ENCODE data around the gene SPATA21.
A peak's percentile ranks its signal among the peaks of the same experiment; 100 is the strongest.

Gene SPATA21

DNA sequence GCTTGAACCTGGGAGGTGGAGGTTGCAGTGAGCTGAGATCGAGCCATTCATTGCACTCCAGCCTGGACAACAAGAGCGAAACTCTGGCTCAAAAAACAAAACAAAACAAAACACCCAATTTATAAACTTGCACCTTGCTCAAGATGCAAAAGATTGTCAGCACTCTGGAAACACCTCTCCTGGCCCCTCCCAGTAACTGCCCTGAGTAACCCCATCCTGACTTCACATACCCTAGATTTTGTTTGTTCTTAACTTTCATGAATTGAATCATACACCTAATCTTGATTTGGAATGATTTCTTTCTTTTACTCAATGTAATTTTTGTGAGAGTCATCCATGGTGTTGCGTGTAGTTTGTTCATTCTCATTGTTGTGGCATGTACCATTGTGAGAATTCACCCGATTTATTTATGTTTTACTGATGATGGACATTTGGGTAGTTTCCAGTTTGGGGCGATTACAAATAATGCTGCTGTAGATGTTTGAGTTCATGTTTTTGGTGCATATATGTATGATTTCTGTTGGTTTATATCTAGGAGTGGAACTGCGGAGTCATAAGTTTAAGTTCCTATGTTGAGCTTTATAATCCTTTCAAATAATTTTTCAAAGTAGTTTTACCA is 13.7 kb upstream of the SPATA21 start:
- DNase-seq: no peak

DNA sequence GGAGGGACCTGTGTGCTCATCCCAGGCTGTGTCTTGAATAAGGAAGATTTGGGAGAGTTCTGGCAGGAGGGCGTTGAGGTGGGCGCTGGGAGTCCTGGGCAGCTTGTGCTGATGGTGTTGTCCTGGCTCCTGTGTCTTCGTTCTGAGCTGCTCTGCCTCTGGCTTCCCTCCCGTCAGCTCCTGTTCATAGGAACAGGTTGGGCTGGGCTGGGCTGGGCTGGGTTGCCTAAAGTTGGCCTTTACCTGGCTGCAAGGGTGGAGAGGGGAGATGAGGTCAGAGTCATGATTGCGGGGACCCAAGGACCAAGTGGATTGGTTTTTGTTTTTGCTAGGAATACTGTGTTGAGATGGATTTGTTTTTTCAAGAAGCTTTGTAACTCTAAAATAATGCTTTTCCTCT is 12.4 kb upstream of the SPATA21 start:
- DNase-seq: no peak

DNA sequence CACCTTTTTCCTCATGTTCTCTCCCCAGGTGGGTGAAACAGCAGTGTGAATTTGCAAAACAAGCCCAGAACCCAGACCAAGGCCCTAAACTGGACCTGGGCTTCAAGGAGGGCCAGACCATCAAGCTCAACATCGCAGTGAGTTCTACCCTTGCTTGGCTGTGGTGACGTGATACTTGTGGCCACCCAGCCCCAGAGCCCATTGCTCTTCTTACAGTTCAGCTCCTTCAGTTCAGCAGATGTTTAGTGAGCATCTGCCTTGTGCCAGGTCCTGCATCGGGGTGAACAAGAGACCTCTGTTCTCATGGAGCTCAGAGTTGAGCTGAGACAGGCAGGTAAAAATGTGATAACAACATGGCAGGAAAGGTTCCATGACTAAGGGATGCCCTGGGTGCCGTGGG is 11.8 kb upstream of the SPATA21 start:
- DNase-seq: no peak

DNA sequence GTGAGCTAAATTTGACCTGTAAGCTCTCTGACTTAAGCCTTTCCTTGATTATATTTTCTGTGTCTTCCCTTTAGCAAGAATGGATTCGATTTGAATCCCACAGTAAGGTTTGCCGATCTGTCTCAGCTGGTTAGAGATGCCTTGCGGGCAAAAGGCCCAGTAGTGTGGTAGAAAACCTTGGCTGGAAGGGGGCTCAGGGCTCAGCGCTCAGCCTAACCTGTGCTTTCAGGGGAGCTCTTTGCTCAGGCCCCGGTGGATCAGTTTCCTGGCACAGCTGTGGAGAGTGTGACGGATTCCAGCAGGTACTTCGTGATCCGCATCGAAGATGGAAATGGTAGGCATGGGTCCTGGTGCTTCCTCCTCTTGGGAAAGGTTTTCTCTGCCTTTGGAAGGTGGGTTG is 10.4 kb upstream of the SPATA21 start:
- no peak for DNase-seq

DNA sequence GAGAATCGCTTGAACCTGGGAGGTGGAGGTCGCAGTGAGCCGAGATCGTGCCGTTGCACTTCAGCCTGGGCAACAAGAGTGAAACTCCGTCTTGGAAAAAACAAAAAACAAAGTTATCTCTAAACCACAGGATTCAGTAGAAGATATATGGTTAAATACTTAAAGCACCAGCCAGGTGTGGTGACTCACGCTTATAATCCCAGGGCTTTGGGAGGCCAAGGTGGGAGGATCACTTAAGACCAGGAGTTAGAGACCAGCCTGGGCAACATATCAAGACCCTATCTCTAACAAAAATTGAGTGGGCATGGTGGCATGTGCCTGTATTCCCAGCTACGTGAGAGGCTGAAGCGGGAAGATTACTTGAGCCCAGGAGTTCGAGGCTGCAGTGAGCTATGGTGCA is 8.9 kb upstream of the SPATA21 start:
- no peak for DNase-seq

DNA sequence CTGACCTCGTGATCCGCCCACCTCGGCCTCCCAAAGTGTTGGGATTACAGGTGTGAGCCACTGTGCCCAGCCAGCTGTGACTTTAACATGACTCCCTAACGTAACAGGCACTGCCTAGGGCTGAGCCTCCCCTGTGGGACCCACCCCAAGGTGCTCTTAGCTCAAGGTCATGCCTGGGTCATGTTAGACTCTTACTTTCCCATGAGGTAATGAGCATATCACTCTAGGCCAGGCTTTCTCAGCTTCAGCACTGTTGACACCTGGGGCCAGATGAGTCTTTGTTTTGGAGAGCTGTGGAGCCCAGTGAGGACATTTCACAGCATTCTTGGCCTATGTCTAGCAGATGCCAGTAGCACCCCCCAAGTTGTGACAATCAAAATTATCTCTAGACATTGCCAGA is 7.8 kb upstream of the SPATA21 start:
- no peak for DNase-seq

DNA sequence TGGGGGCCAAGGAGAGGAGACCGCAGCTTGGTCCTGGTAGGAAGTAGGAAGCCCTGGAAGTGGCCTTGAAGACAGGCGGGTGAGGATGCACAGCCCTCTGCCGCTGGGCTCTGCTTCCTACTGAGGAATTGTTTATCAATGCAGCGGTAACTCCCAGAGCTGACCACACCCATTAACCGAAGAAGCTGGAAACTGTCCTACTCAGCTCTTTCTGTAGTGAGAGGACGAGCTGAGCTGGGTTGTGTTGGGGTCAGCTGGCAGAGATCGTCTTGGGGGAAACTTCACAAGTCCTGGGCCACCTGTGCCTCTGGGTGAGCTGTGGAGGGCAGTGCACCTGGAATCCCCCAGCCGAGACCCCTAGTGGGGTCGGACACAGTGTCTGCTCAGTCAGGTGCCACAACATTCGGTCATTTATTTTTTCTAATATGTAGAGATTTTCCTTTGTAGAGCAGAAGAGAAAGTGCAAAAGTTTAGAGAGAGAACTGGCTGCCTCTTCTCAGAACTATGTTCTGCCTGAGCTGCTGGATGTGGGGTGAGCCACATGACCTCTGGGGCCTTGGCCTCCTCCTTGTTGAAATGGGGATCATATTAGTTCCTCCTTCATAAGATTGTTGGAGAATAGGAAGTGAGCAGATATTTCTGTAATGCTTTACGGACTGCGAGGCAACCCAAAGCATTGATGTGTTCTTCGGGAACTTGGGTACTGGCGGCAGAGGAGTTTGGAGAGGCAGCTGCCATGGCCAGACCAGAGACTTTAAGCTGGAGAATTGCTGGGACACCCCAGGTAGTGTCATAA is 6.9 kb upstream of the SPATA21 start:
- no peak for DNase-seq

DNA sequence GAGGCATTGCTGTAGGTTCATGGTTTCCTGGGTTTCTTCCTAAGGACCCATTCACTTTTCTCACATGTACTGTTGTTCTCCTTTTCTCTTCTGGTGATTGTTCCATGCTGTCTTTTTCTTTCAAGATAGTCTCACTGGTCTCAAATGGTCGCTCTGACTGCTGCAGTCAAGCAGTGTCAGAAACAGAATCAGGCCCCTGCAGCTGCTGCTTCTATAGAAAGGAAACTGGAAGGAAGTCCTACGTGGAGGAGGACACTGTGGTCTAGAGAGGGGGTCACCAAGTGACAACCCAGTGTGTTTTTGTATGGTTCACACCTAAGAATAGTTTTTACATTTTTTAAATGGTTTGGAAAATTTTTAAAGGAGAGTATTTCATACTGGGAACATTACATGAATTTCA is 5.7 kb upstream of the SPATA21 start:
- no peak for DNase-seq

DNA sequence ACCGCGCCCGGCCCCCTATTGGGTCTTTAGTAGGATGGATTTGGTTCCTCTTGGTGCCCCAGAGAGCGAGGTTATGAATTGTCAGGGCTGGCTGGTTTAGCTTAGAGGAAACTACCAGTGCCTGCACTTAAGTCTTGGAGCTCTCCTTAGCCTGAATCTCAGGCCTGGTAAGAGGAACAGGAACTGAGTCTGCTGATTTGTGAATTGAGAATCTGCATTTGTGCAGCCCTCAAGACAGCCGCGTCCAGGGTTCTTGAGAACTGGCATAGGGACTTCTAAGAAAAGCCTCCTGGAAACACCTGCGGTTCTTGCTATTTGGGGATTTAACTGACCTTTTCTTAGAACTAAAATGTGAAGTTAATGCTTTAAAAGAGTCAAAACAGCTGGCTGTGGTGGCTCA is 5.0 kb upstream of the SPATA21 start:
- no peak for DNase-seq

DNA sequence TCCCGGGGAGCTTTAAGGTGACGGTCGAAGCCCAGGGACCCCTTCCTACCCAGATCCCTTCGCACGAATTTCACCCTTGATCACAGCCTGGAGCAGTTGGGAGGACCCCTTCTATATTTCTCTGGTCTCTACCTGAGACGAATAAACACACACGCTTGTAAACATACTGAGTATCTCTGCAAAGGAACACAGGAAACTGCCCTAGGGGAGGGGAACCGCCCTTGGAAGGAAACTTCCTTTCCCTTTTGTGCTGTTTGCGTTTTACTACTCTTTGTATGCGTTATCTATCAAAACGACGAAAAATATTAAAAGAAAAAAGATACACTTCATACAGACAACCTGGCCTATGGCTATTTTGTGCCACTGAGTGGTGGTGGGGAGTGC is 4.0 kb upstream of the SPATA21 start:
- no peak for DNase-seq

DNA sequence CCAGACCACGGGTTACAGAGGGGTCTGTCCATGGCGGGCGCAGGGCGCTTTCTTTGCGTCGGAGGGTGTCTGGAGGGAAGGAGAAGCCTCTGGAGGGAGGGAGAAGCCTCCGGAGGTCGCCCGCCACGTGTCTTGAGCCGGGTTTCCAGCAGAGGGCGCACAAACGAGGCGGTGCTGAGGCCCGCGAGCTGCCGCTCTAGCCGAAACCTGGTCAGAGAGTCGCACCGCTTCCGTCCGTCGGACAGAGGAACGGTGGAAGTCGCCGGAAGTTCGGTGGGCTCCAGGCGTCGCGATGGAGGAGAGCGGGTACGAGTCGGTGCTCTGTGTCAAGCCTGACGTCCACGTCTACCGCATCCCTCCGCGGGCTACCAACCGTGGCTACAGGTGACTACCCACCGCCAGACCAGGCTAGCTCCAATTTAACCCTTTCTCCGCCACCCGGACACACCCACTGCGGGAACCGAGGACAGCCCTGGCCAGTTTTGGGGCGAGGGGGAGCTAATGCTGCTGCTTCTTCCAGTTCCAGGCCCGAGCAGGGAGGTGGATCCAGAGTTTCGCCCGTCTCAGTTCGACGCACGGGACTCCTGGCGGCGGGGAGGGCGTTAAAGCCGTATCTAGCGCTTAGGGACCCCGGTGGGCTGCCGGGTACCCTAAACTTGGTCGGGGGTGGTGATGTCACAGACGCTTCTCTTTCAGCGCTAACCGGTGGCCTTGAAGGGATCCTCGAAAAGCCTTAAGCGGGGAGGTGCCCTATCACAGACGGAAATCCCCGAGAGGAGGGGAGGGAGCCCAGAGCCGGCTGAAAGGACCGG is 3.5 kb upstream of the SPATA21 start, which contains the start of gene NECAP2:
NECAP2 (plus strand) TSS at position 255 of the 812 bp plus-strand sequence; CDS start at position 293, 38 bp downstream.
- peak; percentile 94 for DNase-seq

DNA sequence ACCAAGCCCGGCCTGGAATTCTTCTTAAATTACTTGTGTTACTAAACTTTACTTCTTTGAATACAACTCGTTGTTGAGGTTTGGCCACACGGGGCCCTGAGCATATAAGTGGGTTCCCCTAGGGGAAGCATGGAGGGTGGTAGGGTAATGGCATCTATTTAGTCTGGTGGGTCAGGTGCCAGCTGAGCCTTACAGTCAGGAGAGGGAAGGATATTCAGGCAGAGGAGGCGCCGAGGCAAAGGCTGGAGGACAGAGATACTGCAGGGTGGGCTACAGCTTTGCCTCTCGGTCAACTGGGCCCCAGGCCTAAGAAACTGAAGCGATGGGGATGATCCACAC is 2.9 kb upstream of the SPATA21 start:
- no peak for DNase-seq

DNA sequence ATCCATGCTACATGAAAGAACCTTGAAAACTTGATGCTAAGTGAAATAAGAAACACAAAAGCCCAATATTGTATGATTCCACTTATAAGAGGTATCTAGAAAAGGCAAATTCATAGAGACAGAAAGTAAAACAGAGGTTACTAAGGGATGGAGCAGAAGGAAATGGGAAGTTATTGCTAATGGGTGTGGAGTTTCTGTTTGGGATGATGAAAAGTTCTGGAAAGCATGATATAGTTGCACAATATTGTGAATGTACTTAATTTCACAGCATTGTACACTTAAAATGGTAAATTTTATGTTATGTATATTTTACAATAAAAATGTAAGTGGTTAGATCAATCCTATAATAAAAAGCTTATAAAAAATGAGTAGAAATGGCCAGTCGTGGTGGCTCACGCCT is 1.7 kb upstream of the SPATA21 start:
- no peak for DNase-seq

DNA sequence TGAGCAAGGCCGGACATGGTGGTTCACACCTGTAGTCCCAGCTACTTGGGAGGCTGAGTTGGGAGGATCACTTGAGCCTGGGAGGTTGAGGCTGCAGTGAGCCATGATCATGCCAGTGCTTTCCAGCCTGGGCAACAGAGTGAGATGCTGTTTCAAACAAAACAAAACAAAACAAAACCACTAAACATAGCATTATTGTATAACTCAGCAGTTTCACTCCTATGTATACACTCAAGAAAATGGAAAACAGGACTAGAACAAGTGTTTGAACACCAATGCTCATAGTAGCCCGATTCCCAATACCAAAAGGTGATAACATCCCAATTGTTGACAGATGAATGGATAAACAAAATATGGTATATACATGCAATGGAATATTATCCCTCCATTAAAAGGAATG is 1.3 kb upstream of the SPATA21 start:
- DNase-seq: no peak

DNA sequence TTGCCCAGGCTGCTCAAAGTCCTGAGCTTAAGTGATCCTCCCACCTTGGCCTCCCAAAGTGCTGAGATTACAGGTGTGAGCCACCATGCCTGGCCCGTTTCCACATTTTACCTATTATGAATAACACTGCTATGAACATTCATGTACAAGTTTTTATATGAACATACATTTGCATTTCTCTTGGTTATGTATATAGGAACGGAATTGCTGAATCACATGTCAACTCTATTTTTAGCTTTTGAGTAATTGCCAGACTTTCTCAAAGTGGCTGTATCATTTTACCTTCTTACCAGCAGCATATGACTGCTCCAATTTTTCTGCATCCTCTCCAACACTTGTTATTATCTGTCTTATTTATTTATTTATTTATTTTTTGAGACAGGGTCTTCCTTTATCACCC is 2.7 kb downstream of the SPATA21 start:
- no peak for DNase-seq

DNA sequence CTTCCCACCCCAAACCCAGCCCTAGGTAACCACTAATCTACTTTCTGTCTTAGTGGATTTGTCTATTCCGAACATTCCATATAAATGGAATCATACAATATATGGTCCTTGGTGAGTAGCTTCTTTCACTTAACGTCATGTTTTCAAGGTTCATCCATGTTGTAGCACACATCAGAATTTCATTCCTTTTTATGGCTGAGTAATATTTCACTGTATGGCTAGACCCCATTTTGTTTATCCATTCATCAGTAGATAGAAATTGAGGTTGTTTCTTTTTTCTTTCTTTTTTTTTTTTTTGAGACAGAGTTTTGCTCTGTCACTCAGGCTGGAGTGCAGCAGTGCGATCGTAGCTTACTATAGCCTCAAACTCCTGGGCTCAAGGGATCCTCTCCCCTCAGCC is 3.2 kb downstream of the SPATA21 start:
- DNase-seq: no peak

DNA sequence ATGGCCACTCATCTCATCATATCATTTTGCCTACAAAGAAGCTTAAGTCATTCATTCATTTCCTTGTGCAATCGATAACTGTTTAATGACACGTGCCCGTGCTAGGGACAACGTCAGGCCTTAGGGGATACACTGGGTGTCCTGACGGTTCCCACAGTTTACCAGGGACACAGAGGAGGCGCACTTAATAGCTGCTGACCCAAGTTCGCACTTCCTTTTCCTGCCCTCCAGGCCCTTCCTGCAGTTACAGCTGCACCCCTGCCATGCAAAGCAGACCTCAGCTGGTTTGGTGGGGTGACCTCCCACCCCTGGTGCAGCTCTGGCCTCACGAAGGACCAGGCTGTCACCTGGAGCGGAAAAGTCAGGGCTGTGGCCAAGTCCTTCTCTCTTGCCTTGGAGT is 4.2 kb downstream of the SPATA21 start:
- no peak for DNase-seq

DNA sequence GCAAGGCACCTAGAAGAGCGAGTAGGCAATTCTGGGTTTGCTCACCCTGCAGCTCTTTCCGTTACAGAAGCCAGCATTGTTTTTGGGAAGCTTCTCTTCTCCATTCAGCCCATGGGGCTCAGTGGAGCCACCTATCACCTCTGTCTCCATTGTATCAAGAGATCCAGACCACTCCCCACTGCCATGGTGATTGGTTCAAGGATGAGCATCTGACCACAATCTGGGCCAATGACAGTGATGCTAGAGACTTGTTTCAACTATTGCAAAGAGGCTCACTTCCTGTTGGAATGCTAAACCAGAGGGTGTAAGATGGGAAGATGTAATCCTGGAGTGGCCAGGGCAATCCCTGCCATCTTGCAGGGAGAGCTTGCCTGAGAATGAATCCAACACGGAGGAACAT is 6.6 kb downstream of the SPATA21 start:
- no peak for DNase-seq

DNA sequence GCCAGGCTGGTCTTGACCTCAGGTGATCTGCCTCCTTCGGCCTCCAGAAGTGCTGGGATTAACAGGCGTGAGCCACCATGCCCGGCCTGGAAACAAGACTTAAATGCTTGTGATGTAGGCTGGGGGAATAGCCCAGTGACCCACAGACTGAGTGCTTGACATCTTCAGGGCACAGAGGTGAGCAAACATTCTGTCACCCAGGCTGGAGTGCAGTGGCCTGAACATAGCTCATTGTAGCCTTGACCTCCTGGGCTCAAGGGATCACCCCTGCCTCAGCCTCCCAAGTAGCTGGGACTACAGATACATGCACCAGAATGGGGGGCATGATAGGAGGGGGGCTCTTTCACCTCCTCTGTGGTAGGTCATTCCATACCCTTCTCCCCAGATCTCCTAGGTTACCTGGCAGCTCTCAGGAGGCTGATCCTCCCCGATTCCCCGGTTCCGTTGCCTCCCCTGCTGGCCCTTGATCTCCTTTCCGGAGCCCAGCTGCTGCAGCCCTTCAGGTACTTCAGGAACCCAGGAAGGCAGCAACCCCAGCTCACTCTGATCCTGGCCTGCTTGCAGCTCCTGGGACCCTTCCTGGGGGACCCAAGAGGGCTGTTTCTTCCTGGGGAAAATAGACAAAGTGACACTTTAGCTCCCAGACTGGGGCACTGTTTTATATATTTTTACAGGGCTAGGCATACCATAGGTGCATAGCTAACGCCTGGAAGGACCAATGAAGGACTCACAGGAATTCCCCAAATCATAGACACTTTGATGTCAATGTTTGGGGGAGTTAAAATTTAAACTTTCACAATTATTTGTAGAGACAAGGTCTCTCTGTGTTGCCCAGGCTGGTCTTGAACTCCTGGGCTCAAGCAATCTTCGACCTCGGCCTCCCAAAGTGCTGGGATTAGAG is 11.8 kb downstream of the SPATA21 start:
- no peak for DNase-seq

DNA sequence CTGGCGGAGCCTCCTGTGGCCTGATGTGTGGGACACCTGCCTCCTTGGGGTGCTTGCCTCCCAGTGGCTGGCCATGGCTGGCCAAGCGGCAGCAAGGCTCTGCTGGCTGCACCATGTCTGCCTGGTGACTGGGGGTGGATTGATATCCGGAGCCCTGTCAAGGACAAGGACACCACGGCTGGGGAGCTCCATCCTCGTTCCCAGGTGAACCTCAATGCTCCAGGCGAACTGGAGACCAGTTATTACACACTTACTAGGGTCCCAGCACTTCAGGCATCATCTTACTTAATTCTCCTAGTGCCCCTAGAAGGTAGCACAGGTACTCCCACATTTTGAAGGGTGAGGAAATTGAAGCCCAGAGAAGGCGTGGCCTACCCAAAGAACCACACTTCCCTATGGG is 15.2 kb downstream of the SPATA21 start:
- DNase-seq: no peak

DNA sequence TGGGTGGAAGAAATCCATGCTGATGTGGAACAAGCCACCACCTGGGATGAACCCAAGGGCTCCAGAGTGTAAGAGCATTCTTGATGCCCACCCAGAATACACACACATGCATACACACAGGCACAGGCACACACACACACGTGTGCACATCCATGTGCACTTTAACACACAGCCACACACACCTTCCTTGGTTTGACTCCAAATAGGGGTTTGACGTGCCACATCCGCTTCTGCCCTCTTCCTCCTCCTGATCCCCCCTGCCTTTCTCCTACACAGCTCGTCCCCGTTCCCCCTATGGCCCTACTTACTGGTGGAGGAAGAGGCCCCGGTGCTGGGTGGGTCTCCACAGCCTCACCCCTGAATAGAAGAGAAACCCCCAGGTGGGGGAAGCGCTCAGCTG is 16.0 kb downstream of the SPATA21 start:
- no peak for DNase-seq

DNA sequence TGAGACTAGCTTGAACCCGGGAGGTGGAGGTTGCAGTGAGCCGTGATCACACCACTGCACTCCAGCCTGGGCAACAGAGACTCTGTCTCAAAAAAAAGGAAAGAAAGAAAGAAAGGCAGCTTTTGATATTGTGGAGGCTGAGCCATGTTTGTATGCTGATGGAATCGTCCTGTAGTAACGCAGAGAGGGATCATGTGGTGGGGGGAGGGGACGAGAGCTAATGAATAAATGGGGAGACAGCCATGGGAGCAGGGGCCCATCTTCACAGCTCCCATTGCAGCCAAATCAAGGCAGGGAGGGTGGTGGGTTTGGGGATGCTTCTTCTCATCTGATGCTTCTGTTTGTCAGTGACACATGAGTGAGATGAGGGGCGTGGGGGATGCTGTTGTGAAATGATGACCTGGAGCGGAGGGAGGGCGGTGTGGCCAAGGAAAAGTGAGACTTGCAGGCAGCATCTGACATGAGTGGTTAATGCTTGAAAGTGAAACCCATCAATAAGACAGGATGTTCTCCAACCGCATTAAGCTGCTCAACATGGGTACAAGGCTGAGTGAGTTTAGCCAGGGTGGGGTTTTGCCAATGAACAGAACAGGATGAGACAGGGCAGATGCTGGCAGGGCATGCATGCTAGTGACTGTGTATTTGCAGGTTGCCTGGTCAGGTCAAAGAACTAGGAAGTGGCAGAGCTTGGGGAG is 16.7 kb downstream of the SPATA21 start:
- DNase-seq: peak; percentile 29

Data from activated CD4-positive, alpha-beta T cell treated with anti-CD3 and anti-CD28 coated beads, Interleukin-2, amount 50 U/mL, for 1 hour (primary cell).